ENCODE results near the gene BAAT.
"Not testable (repeated sequence)": the region's sequence is repeated elsewhere in the genome, so short reads cannot be mapped to it uniquely, and the experiment has no call there.

Gene BAAT

DNA sequence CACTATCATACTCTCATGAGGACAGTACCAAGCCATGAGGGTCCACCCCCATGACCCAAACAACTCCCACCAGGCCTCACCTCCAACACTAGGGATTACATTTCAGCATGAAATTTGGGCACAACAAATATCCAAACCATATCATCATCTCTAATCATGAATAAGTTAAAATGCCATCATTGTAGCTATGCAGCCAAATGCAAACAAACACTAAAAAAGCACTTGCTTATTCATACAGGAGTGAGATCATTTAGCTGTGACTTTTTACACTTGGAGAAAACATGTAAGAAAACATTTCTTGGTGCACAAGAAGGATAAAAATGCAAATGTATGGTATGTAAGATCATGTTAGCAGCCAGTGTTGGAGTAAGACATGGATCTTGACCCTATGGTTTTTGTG lies 24.2 kb downstream of the BAAT start:
- no peak for DNase-seq (ENCODE audit: low read depth)

GRCh38 chr9:101359679-101360078 lies 25.1 kb downstream of the BAAT start:
- DNase-seq (ENCODE audit: low read depth) = no peak

- no peak for DNase-seq (ENCODE audit: low read depth)
Measured at GRCh38 chr9:101356619-101357018, 28.2 kb downstream of the BAAT start.

GRCh38 chr9:101354765-101355708 lies 29.8 kb downstream of the BAAT start:
- DNase-seq (ENCODE audit: low read depth) = no peak

DNA sequence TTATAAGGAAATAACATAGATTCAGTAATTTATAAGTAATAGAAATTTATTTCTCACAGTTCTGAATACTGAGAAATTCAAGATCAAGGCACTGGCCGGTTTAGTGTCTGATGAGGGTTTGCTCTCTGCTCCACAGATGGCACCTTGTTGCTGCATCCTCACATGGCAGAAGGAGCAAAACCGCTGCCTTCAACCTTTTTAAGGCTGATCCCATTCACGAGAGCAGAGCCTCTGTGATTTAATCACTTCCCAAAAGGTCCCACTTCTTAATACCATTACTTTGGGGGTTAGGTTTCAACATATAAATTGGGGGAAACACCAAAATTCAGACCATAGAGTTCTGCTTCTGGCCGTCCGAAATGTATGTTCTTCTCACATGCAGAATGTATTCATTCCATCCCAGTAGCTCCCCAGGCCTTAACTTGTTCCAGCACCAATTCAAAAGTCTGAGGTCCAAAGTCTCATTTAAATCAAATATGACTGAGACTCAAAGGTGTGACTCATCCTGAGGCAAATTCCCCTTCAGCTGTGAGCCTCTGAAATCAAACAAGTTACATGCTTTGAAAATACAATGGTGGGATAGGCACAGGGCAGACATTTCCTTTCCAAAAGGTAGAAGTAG lies 30.6 kb downstream of the BAAT start:
- DNase-seq (ENCODE audit: low read depth) = no peak

GRCh38 chr9:101353683-101354082 lies 31.1 kb downstream of the BAAT start:
- no peak for DNase-seq (ENCODE audit: low read depth)

DNA sequence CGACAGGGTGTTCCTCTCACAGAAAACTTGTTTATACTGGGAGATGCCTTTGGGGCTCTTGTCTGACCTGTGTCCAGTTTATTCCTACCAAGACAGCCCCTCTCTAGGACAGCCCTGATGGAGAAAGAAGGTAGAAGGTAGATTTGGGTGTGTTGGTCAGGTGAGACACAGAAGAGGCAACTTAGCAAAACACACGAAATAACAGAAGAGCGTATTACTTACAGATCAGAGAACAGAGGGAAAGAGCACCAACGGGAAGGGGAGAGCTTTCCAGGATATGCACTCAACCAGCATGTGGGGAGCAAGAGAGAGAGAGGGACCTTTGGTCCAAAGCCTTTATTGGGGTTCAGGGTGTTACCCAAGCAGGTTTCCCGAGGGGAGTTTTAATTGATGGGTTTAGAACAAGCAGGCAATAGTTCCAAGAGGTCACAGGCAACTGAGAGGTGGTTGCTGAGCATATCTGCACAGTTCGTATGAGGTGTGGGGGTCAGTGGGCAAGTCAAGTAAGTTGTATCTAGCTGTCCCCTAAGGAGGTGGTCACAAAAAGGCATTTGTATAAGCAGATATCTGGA lies 31.8 kb downstream of the BAAT start:
- no peak for DNase-seq (ENCODE audit: low read depth)

- DNase-seq (ENCODE audit: low read depth) = no peak
Measured at GRCh38 chr9:101350285-101350684, 34.5 kb downstream of the BAAT start.

GRCh38 chr9:101342595-101342994 lies 42.2 kb downstream of the BAAT start:
- DNase-seq (ENCODE audit: low read depth) = no peak

GRCh38 chr9:101341958-101342357 lies 42.8 kb downstream of the BAAT start:
- no peak for DNase-seq (ENCODE audit: low read depth)

- no peak for DNase-seq (ENCODE audit: low read depth)
Measured at GRCh38 chr9:101337237-101337636, 47.6 kb downstream of the BAAT start.

- no peak for DNase-seq (ENCODE audit: low read depth)
Measured at GRCh38 chr9:101336091-101336490, 48.7 kb downstream of the BAAT start.

- no peak for DNase-seq (ENCODE audit: low read depth)
Measured at GRCh38 chr9:101333926-101334702, 50.7 kb downstream of the BAAT start.

DNA sequence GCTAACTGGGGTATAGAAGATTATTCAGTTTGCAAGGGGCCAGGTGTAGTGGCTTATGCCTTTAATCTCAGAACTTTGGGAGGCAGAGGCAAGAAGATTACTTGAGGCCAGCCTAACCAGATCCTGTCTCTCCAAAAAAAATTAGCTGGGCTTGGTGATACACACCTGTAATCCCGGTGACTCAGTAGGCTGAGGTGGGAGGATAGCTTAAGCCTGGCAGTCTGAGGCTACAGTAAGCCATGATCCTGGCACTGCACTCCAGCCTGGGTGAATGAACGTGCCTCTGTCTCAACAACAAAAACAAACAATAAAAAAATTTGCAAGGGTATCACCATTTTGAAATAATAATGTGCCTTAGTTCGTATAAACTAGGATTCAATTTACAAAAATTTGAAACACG lies 51.3 kb downstream of the BAAT start:
- DNase-seq (ENCODE audit: low read depth) = no peak

DNA sequence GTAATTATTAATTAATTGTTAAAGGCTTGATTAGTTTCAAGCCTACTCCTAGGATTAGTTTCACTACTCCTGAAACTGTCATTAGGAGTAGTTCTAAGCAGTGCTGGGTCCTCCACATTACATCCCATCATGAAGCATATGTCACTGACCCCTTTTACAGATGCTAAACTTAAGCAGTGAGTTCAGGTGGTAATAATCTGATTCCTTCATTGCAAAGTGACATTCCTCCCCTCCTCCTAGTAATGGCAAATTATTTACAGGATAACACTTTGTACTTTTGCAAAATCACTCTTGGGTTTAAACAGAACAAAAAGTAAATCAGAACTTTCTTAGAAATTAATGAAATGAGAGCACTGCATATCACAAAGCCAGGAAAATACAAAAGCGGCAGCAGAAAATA lies 52.4 kb downstream of the BAAT start:
- no peak for DNase-seq (ENCODE audit: low read depth)

- not testable (repeated sequence) for DNase-seq (ENCODE audit: low read depth)
Measured at GRCh38 chr9:101327422-101327909, 57.3 kb downstream of the BAAT start.

- no peak for DNase-seq (ENCODE audit: low read depth)
Measured at GRCh38 chr9:101326501-101326900, 58.3 kb downstream of the BAAT start.

GRCh38 chr9:101326035-101326434 lies 58.8 kb downstream of the BAAT start:
- no peak for DNase-seq (ENCODE audit: low read depth)

DNA sequence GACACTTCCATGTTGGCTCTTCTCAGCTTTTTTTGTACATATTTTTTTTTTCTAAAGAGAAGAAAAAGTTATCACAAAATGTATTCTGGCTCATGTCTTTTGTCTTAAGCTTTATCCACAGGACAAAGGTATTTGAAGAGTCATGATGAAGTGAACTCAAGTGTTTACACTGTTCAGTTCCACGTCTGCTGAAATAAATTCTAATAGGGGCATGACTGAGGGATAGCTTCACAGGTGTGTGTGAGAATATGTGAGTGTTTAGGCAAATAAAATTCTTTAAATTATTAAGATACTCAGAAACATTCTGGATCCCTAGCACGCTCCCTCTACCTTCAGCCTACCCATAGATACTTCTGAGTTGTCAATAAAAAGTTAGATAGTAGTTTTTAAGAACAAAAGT lies 59.8 kb downstream of the BAAT start:
- no peak for DNase-seq (ENCODE audit: low read depth)

GRCh38 chr9:101324245-101324804 lies 60.5 kb downstream of the BAAT start:
- no peak for DNase-seq (ENCODE audit: low read depth)

- no peak for DNase-seq (ENCODE audit: low read depth)
Measured at GRCh38 chr9:101323129-101323528, 61.7 kb downstream of the BAAT start.

DNA sequence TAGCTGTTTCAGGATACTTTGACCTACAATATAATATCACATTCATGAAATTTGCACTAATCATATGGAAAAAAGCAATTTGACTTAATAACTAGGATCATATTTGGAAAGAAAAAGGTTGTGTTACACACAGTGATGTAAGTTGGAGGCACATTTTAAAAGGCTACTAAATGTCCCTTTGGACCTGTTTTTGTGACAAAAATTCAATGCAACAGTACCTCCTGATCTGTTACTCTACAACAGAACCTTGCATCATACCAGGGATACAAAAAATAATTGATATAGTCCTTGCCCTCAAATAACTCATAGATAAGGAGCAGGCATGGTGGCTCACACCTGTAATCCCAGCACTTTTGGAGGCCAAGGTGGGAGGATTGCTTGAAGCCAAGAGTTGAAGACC lies 67.1 kb downstream of the BAAT start:
- no peak for DNase-seq (ENCODE audit: low read depth)
